ENCODE data around the gene GAS6.

The GAS6 gene

GRCh38 chr13:113774177-113775107 is 89.4 kb downstream of the GAS6 start:
- TF ChIP-seq CTCF (conservative IDR thresholded peaks at IDR 0.05; ENCODE audit: low read length), result no peak
- H3K4me3 ChIP-seq (ENCODE audit: low read length), result no peak overlapping the region
- DNase-seq (ENCODE audit: low read depth), result peak; percentile 39

- no peak for DNase-seq (ENCODE audit: low read depth)
- TF ChIP-seq CTCF (conservative IDR thresholded peaks at IDR 0.05; ENCODE audit: low read length), result no peak
- H3K4me3 ChIP-seq (ENCODE audit: low read length), result no peak overlapping the region
Measured at GRCh38 chr13:113771709-113772331, 92.1 kb downstream of the GAS6 start.

- DNase-seq (ENCODE audit: low read depth), result no peak
- TF ChIP-seq CTCF (conservative IDR thresholded peaks at IDR 0.05; ENCODE audit: low read length), result no peak
- H3K4me3 ChIP-seq (ENCODE audit: low read length), result no peak overlapping the region
Measured at GRCh38 chr13:113770937-113771336, 92.9 kb downstream of the GAS6 start.

Measured in AG10803 (cell line).